DND-41 (cell line): Measurements from ENCODE around the gene ZNF12.

ENCODE experiments used
- EZH2 ChIP-seq: IDR thresholded peaks from 3 replicates; pipeline ENCODE4 v1.6.1; 2012; ENCODE audit warnings: borderline replicate concordance, low read depth, mild to moderate bottlenecking, moderate library complexity, low read length, inconsistent platforms; ENCODE audit not compliant: severe bottlenecking
- TF ChIP-seq, protein P1 (sequence below): IDR thresholded peaks from 2 replicates; pipeline ENCODE4 v1.5.1; 2012; ENCODE audit warnings: borderline replicate concordance, low read length, moderate library complexity, mild to moderate bottlenecking; ENCODE audit not compliant: poor library complexity, severe bottlenecking; ENCODE audit errors: extremely low read depth

DNA sequence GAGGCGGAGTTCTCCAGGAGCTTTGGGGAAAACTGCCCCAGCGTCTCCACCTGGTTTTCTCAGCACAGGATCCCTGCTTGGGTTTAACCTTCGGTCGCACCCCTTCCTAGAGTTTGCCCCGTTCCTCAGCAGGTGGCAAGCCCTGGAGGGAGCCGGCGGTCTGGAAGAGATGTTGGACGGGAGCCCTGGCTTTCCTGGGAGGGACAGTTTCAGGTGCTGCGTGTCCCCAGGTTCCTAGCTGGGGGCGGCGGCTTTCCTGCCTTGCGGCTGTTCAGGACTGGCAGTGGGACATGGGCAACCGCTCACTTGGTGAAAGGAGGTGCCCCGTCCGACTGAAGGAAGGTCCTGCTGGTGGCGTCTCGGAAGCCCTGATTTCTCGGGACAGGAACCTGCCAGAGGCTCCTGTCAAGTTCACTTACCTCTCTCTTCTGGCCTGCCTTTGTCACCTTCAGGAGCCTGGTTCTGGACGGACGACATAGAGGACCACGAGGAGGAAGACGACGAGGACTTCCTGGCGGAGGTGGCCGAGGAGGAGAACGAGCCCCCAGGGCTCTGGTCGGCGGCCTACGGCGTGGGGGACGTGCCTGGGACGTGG is 54.8 kb downstream of the ZNF12 start:
- TF ChIP-seq, protein P1, sequence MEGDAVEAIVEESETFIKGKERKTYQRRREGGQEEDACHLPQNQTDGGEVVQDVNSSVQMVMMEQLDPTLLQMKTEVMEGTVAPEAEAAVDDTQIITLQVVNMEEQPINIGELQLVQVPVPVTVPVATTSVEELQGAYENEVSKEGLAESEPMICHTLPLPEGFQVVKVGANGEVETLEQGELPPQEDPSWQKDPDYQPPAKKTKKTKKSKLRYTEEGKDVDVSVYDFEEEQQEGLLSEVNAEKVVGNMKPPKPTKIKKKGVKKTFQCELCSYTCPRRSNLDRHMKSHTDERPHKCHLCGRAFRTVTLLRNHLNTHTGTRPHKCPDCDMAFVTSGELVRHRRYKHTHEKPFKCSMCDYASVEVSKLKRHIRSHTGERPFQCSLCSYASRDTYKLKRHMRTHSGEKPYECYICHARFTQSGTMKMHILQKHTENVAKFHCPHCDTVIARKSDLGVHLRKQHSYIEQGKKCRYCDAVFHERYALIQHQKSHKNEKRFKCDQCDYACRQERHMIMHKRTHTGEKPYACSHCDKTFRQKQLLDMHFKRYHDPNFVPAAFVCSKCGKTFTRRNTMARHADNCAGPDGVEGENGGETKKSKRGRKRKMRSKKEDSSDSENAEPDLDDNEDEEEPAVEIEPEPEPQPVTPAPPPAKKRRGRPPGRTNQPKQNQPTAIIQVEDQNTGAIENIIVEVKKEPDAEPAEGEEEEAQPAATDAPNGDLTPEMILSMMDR: no peak
- TF ChIP-seq EZH2: no peak
